Mesenchymal stem cell (in vitro differentiated cells and primary cell): ENCODE results near the gene SNX15.

Experiments used
- DNase-seq: peaks from one replicate; pipeline ENCODE4 v3.0.0-alpha.2; 2013
- H2AFZ ChIP-seq: one replicate; pipeline ENCODE4 v1.6.1; 2013; ENCODE audit warnings: low read depth, mild to moderate bottlenecking, control low read depth, inconsistent platforms, low read length, moderate library complexity
- H2AK5ac ChIP-seq: 2 replicates; pipeline ENCODE4 v1.6.1; 2013; ENCODE audit warnings: low read length, moderate library complexity, mild to moderate bottlenecking, inconsistent platforms; ENCODE audit not compliant: severe bottlenecking
- H2BK120ac ChIP-seq: one replicate; pipeline ENCODE4 v1.6.1; 2013; ENCODE audit warnings: low read depth, mild to moderate bottlenecking, inconsistent platforms, low read length, moderate library complexity
- H2BK12ac ChIP-seq, 2 experiments: one replicate each; pipeline ENCODE4 v1.6.1; 2013; ENCODE audit warnings: inconsistent platforms in 2 of 2, low read length in 2 of 2, mild to moderate bottlenecking in 2 of 2, moderate library complexity in 2 of 2, control low read depth in 1 of 2
- H2BK15ac ChIP-seq: one replicate; pipeline ENCODE4 v1.6.1; 2013; ENCODE audit warnings: mild to moderate bottlenecking, low read depth, inconsistent platforms; ENCODE audit not compliant: poor library complexity, severe bottlenecking
- H2BK5ac ChIP-seq: 2 replicates; pipeline ENCODE4 v1.6.1; 2013; ENCODE audit warnings: low read depth, mild to moderate bottlenecking, low read length, control low read depth, inconsistent platforms; ENCODE audit not compliant: poor library complexity, severe bottlenecking
- H3K14ac ChIP-seq, 2 experiments: one replicate each; pipeline ENCODE4 v1.6.1; 2013; ENCODE audit warnings: inconsistent platforms in 2 of 2, low read length in 2 of 2, control low read depth in 1 of 2, mild to moderate bottlenecking in 1 of 2, moderate library complexity in 1 of 2
- H3K18ac ChIP-seq, 2 experiments: one replicate each; pipeline ENCODE4 v1.6.1; 2013; ENCODE audit warnings: inconsistent platforms in 2 of 2, low read length in 2 of 2, control low read depth in 1 of 2, low read depth in 1 of 2, mild to moderate bottlenecking in 1 of 2
- H3K23ac ChIP-seq, 2 experiments: one replicate each; pipeline ENCODE4 v1.6.1; 2013; ENCODE audit warnings: inconsistent platforms in 2 of 2, low read length in 2 of 2, mild to moderate bottlenecking in 2 of 2, moderate library complexity in 2 of 2, control low read depth in 1 of 2
- H3K27ac ChIP-seq: 2 replicates; pipeline ENCODE4 v1.5.1; 2013; ENCODE audit warnings: mild to moderate bottlenecking, moderate library complexity, low read length, control low read depth, inconsistent platforms; ENCODE audit not compliant: poor library complexity, severe bottlenecking
- H3K27me3 ChIP-seq, 2 experiments: 2 replicates each; pipeline versions ENCODE4 v1.6.1 to v1.7.0; 2013; ENCODE audit warnings: low read length in 2 of 2, mild to moderate bottlenecking in 2 of 2, moderate library complexity in 2 of 2, control low read depth in 1 of 2, inconsistent platforms in 1 of 2; ENCODE audit not compliant: control insufficient read depth in 1 of 2, insufficient read depth in 1 of 2
- H3K36me3 ChIP-seq, 2 experiments: 2 replicates each; pipeline versions ENCODE4 v1.6.1 to v1.7.0; 2013; ENCODE audit warnings: low read length in 2 of 2, control low read depth in 1 of 2, inconsistent platforms in 1 of 2, low read depth in 1 of 2, mild to moderate bottlenecking in 1 of 2; ENCODE audit not compliant: insufficient read depth in 2 of 2, control insufficient read depth in 1 of 2
- H3K4ac ChIP-seq, 2 experiments: one replicate each; pipeline ENCODE4 v1.6.1; 2013; ENCODE audit warnings: inconsistent platforms in 2 of 2, low read length in 2 of 2, mild to moderate bottlenecking in 2 of 2, moderate library complexity in 2 of 2, control low read depth in 1 of 2, low read depth in 1 of 2
- H3K4me1 ChIP-seq: 2 replicates; pipeline ENCODE4 v1.6.1; 2013; ENCODE audit warnings: low read depth, low read length, control low read depth; ENCODE audit not compliant: control insufficient read depth, insufficient read depth
- H3K4me2 ChIP-seq: 2 replicates; pipeline ENCODE4 v1.6.1; 2013; ENCODE audit warnings: low read length, mild to moderate bottlenecking, inconsistent platforms; ENCODE audit not compliant: poor library complexity, severe bottlenecking
- H3K4me3 ChIP-seq, 2 experiments: 2 replicates each; pipeline versions ENCODE4 v1.5.1 to v1.7.0; 2013; ENCODE audit warnings: low read length in 2 of 2, mild to moderate bottlenecking in 2 of 2, control low read depth in 1 of 2, low read depth in 1 of 2; ENCODE audit not compliant: insufficient read depth in 1 of 2
- H3K79me1 ChIP-seq: replicated peaks from 2 replicates; pipeline ENCODE4 v1.6.1; 2013; ENCODE audit warnings: mild to moderate bottlenecking, control low read depth, low read length, inconsistent platforms; ENCODE audit not compliant: poor library complexity, severe bottlenecking
- H3K9ac ChIP-seq: 2 replicates; pipeline ENCODE4 v1.7.0; 2013; ENCODE audit warnings: mild to moderate bottlenecking, low read length, moderate library complexity
- H3K9me3 ChIP-seq: 2 replicates; pipeline ENCODE4 v1.7.0; 2013; ENCODE audit warnings: mild to moderate bottlenecking, low read length; ENCODE audit not compliant: control insufficient read depth
- H4K8ac ChIP-seq: one replicate; pipeline ENCODE4 v1.6.1; 2013; ENCODE audit warnings: inconsistent platforms, mild to moderate bottlenecking, low read length, moderate library complexity
- H4K91ac ChIP-seq: one replicate; pipeline ENCODE4 v1.6.1; 2013; ENCODE audit warnings: mild to moderate bottlenecking, low read length, inconsistent platforms
- WGBS: methylation state at CpG from one replicate; pipeline ENCODE4 v1.1.7; 2013; ENCODE audit warnings: mixed read lengths; 5-methylcytosine and 5-hydroxymethylcytosine counted together

Gene SNX15

GRCh38 chr11:65045061-65045460 is 17.8 kb downstream of the SNX15 start:
- H3K4ac ChIP-seq = no peak overlapping the region
- peaks cover 25 to 33% of the 10 kb centered on the region in 2 experiments for H3K36me3 ChIP-seq
- H2BK12ac ChIP-seq = no peak overlapping the region
- no peak overlapping the region for H2AK5ac ChIP-seq
- no peak for DNase-seq
- H3K27ac ChIP-seq = no peak overlapping the region
- no peak overlapping the region for H2BK15ac ChIP-seq
- no peak overlapping the region for H3K23ac ChIP-seq
- no peak overlapping the region for H3K18ac ChIP-seq
- peaks cover 37% of the 10 kb centered on the region for H3K79me1 ChIP-seq
- no peak overlapping the region for H3K4me2 ChIP-seq
- no peaks in the 10 kb centered on the region for H3K9me3 ChIP-seq
- no peak overlapping the region for H3K14ac ChIP-seq
- H3K4me3 ChIP-seq = no peak overlapping the region
- no peak overlapping the region for H2BK5ac ChIP-seq
- H3K4me1 ChIP-seq = peaks cover 15% of the 10 kb centered on the region
- H3K9ac ChIP-seq = no peak overlapping the region
- no peak overlapping the region for H2AFZ ChIP-seq
- no peaks in the 10 kb centered on the region for H3K27me3 ChIP-seq
- H2BK120ac ChIP-seq = no peak overlapping the region
- 94% methylated on average over 5 of the region's 5 CpGs for WGBS
- H4K91ac ChIP-seq = no peak overlapping the region
- H4K8ac ChIP-seq = no peak overlapping the region

- Histone ChIP-seq H3K14ac (no peak overlapping the region), H2BK15ac (no peak overlapping the region), H2AFZ (no peak overlapping the region), H2BK5ac (no peak overlapping the region), H3K4ac (no peak overlapping the region), H3K36me3 (peaks cover 25 to 33% of the 10 kb centered on the region in 2 experiments), H2BK120ac (no peak overlapping the region), H4K91ac (no peak overlapping the region), H3K4me2 (no peak overlapping the region), H3K9me3 (no peaks in the 10 kb centered on the region), H3K79me1 (peaks cover 37% of the 10 kb centered on the region), H4K8ac (no peak overlapping the region), H3K27me3 (no peaks in the 10 kb centered on the region), H2AK5ac (no peak overlapping the region), H3K18ac (no peak overlapping the region), H3K9ac (no peak overlapping the region), H3K23ac (no peak overlapping the region), H3K4me3 (no peak overlapping the region), H3K4me1 (peaks cover 13% of the 10 kb centered on the region), H2BK12ac (no peak overlapping the region), H3K27ac (no peak overlapping the region)
- DNase-seq = no peak
- 96% methylated on average over 7 of the region's 7 CpGs for WGBS
Observed at GRCh38 chr11:65045728-65046127, 18.5 kb downstream of the SNX15 start.

- Histone ChIP-seq H4K91ac (no peak overlapping the region), H3K4me2 (no peak overlapping the region), H2BK5ac (no peak overlapping the region), H3K9me3 (no peaks in the 10 kb centered on the region), H3K18ac (peak overlapping the region in 1 of 2 experiments; percentile 57), H2BK120ac (no peak overlapping the region), H3K9ac (peak overlapping the region; percentile 82), H3K27me3 (peaks cover 3% of the 10 kb centered on the region in 2 experiments), H4K8ac (peak overlapping the region; percentile 72), H3K4me1 (peaks cover 8% of the 10 kb centered on the region), H2BK15ac (no peak overlapping the region), H3K79me1 (peaks cover 27% of the 10 kb centered on the region), H3K27ac (no peak overlapping the region), H2AK5ac (no peak overlapping the region), H2BK12ac (no peak overlapping the region), H3K23ac (no peak overlapping the region), H3K4ac (no peak overlapping the region), H3K36me3 (peaks cover 25 to 33% of the 10 kb centered on the region in 2 experiments), H3K14ac (no peak overlapping the region), H2AFZ (peak overlapping the region; percentile 33), H3K4me3 (peak overlapping the region in 1 of 2 experiments; percentile 77)
- 50% methylated on average over 36 of the region's 56 CpGs for WGBS
- no peak for DNase-seq
Observed at GRCh38 chr11:65047581-65048422, 20.6 kb downstream of the SNX15 start.

- Histone ChIP-seq H2BK5ac (no peak overlapping the region), H3K27me3 (peaks cover 22 to 25% of the 10 kb centered on the region in 2 experiments), H3K9me3 (no peaks in the 10 kb centered on the region), H3K14ac (no peak overlapping the region), H3K4me2 (no peak overlapping the region), H2BK120ac (no peak overlapping the region), H2AFZ (no peak overlapping the region), H3K27ac (no peak overlapping the region), H4K8ac (no peak overlapping the region), H3K9ac (no peak overlapping the region), H2BK15ac (no peak overlapping the region), H3K4ac (no peak overlapping the region), H3K36me3 (peaks cover under 1 to 5% of the 10 kb centered on the region in 2 experiments), H3K4me1 (peaks cover 3% of the 10 kb centered on the region), H3K79me1 (peaks cover 2% of the 10 kb centered on the region), H4K91ac (no peak overlapping the region), H3K4me3 (no peak overlapping the region), H2BK12ac (no peak overlapping the region), H2AK5ac (no peak overlapping the region), H3K18ac (no peak overlapping the region), H3K23ac (no peak overlapping the region)
- WGBS = 88% methylated on average over 8 of the region's 9 CpGs
- no peak for DNase-seq
Observed at GRCh38 chr11:65051398-65051858, 24.2 kb downstream of the SNX15 start.
